GM18873 (cell line): ENCODE measurements around the gene CTDP1.

Experiments
- ATAC-seq: cut with Tn5 transposase; IDR thresholded peaks from one replicate; pipeline ENCODE4 v1.9.1; 2021; ENCODE audit warnings: mild to moderate bottlenecking, moderate library complexity, moderate number of reproducible peaks; ENCODE audit not compliant: unreplicated experiment, low FRiP score

Gene CTDP1

DNA sequence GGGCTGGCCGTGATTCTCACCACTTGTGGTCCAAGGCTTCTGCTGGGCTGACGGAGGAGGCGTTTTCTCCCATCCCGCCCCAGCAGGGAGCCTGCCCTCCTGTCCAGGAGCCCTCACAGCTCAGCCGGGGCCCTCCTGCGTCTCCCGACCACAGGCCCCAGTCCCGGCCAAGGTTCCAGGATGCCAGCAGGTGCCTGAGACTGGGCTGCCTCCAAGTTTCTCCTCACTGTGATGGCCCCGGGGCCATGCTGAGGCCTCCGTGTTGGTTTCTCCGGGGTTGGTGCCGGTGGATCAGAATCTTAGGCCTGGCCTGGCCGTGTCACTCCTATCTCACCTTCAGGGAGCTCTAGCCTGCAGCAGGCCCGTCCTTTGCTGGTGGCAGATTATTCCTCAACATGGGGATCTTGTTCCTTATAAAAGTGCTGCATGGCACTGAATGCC is 124.0 kb downstream of the CTDP1 start:
- no peak for ATAC-seq
